Fibroblast of skin of left quadriceps (primary cell): Measurements from ENCODE around the gene CCDC110.

Experiments
- DNase-seq, 2 experiments: peaks; one replicate each; pipeline ENCODE4 v3.0.0-alpha.2; 2013; ENCODE audit warnings: low read depth in 2 of 2

CCDC110 gene

GRCh38 chr4:185421366-185422124, 50.0 kb downstream of the CCDC110 start:
- DNase-seq, result peak; percentile 28 to 45

- DNase-seq, result no peak
These were observed 54.6 kb downstream of the CCDC110 start for GRCh38 chr4:185416955-185417354.

GRCh38 chr4:185412412-185412811, 59.1 kb downstream of the CCDC110 start:
- no peak for DNase-seq

- DNase-seq, result no peak
These were observed 59.7 kb downstream of the CCDC110 start for GRCh38 chr4:185411849-185412248.

- no peak for DNase-seq
These were observed 63.1 kb downstream of the CCDC110 start for GRCh38 chr4:185408432-185408831.

- no peak for DNase-seq
These were observed 66.1 kb downstream of the CCDC110 start for GRCh38 chr4:185405296-185405999.

- DNase-seq, result no peak
These were observed 67.5 kb downstream of the CCDC110 start for GRCh38 chr4:185404031-185404430.

GRCh38 chr4:185399466-185399865, 72.1 kb downstream of the CCDC110 start:
- DNase-seq, result no peak

- DNase-seq, result no peak
These were observed 72.9 kb downstream of the CCDC110 start for GRCh38 chr4:185398618-185399017.

GRCh38 chr4:185396724-185397385, 74.7 kb downstream of the CCDC110 start, which contains the start of gene ANKRD37:
TSS of gene ANKRD37 (plus strand) at chr4:185396841. CDS start at chr4:185396924, 83 bp downstream.
- peak in 1 of 2 experiments; percentile 7 for DNase-seq

GRCh38 chr4:185395956-185396723, 75.4 kb downstream of the CCDC110 start:
- DNase-seq, result peak; percentile 96

GRCh38 chr4:185395238-185395955, 76.1 kb downstream of the CCDC110 start, which contains the start of gene LRP2BP:
TSS of gene LRP2BP (minus strand) at chr4:185395924. CDS start at chr4:185378186, 17,738 bp downstream.
- DNase-seq, result no peak
